SK-N-SH treated with all-trans-retinoic acid at 6 μM for 48 hours (cell line): ENCODE data around the gene TSNAX.

Experiments used
- ARNTL ChIP-seq: fragments of 450-650 bp; formaldehyde crosslinking; IDR thresholded peaks from 2 replicates; pipeline ENCODE4 v1.5.0; 2020; ENCODE audit warnings: low read depth, mild to moderate bottlenecking, moderate library complexity, borderline replicate concordance
- ESRRG ChIP-seq: fragments of 250-450 bp; sonication (Bioruptor Pico); IDR thresholded peaks from 2 replicates; pipeline ENCODE4 v1.6.1; 2021; ENCODE audit warnings: mild to moderate bottlenecking
- ZNF565 ChIP-seq: fragments of 450-650 bp; formaldehyde crosslinking; conservative IDR thresholded peaks from 2 replicates; pipeline ENCODE4 v1.5.0; 2020; ENCODE audit warnings: low read depth, mild to moderate bottlenecking, moderate library complexity
- TF ChIP-seq, protein P1 (sequence below): fragments of 250-450 bp; sonication (Bioruptor Pico); IDR thresholded peaks from 2 replicates; pipeline ENCODE4 v1.8.0; 2020; ENCODE audit warnings: mild to moderate bottlenecking, moderate library complexity, borderline replicate concordance

DNA sequence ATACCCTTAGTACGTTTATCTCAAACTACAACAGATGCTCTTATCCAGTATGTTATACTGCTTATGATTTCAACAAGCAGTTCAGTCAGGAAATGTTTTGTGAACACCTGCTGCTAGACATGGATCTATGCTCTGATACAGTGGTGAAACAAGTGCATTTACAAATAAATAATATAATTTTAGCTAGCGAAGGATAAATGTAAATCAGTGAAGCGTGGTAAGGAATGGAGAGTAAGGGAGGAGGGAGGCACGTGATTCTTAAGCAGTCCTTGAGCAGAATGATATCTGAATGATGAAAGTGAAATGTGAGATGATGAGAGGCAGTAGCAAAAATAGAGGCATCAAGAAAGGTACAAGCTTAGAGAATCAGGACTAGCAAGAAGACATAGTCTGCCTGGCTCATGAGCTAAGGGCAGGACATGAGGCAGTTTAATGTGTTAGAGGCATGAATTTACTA is 6.3 kb downstream of the TSNAX start:
- no peak for TF ChIP-seq ESRRG (CRISPR knock-in tag)
- TF ChIP-seq, protein P1, sequence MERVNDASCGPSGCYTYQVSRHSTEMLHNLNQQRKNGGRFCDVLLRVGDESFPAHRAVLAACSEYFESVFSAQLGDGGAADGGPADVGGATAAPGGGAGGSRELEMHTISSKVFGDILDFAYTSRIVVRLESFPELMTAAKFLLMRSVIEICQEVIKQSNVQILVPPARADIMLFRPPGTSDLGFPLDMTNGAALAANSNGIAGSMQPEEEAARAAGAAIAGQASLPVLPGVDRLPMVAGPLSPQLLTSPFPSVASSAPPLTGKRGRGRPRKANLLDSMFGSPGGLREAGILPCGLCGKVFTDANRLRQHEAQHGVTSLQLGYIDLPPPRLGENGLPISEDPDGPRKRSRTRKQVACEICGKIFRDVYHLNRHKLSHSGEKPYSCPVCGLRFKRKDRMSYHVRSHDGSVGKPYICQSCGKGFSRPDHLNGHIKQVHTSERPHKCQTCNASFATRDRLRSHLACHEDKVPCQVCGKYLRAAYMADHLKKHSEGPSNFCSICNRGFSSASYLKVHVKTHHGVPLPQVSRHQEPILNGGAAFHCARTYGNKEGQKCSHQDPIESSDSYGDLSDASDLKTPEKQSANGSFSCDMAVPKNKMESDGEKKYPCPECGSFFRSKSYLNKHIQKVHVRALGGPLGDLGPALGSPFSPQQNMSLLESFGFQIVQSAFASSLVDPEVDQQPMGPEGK, result no peak
- TF ChIP-seq ZNF565, result no peak
- no peak for TF ChIP-seq ARNTL (CRISPR knock-in tag)
